B cell (primary cell): ENCODE data around the gene MBTD1.

Source experiments
- CTCF ChIP-seq: fragments of 200-600 bp; IDR thresholded peaks from one replicate; pipeline ENCODE4 v1.8.0; 2022; ENCODE audit warnings: antibody characterized with exemption, mild to moderate bottlenecking
- EZH2 ChIP-seq: IDR thresholded peaks from 2 replicates; pipeline ENCODE4 v1.6.1; 2012; ENCODE audit warnings: borderline replicate concordance, low read depth, mild to moderate bottlenecking, moderate library complexity, low read length; ENCODE audit not compliant: insufficient read depth, poor library complexity, severe bottlenecking

- TF ChIP-seq CTCF (no peak), EZH2 (no peak)
Measured at GRCh38 chr17:51229889-51230288, 30.0 kb downstream of the MBTD1 start.
